HepG2 (cell line): ENCODE results near the gene NAV2. TPM values are rescaled to one million over a fixed set of nuclear protein-coding genes. Genes with fewer than 3 reads are reported as not detected.
A peak's percentile ranks its signal among the peaks of the same experiment; 100 is the strongest.

Experiments
- ATAC-seq: fragments of 200-7000 bp; cut with Tn5 transposase; 3 replicates; pipeline ENCODE4 v1.9.1; 2020; ENCODE audit warnings: mild to moderate bottlenecking, moderate library complexity
- BruUV-seq: library from RNA; stranded (reverse); fragments of 400-500 nt; replicated peaks from 2 replicates; lab custom pipeline; 2021; lab: Mats Ljungman, UMichigan
- CTCF ChIA-PET: fragments of 300-600 bp; formaldehyde crosslinking; extraction: SDS; loops from one replicate; lab custom pipeline; 2021; ENCODE audit warnings: low total read pairs, inconsistent platforms, low intra/inter-chr PET ratio; lab: Yijun Ruan, JAX
- POLR2A ChIA-PET: fragments of 350-600 bp; sonication (Branson Sonifier 250); formaldehyde crosslinking; loops from one replicate; lab custom pipeline; 2020; ENCODE audit warnings: antibody characterized with exemption, inconsistent platforms; lab: Yijun Ruan, JAX
- DNase-seq: peaks from one replicate; pipeline ENCODE4 v3.0.0-alpha.2; 2015; ENCODE audit warnings: low spot score
- FAIRE-seq: peaks from 3 replicates; lab custom pipeline; 2011; peaks lifted over from hg19 to GRCh38; lab: Jason Lieb, UNC
- H2AFZ ChIP-seq: one replicate; pipeline ENCODE4 v1.6.1; 2011; ENCODE audit warnings: low read length, inconsistent platforms
- H3K27ac ChIP-seq: fragments of 300-600 bp; 3 replicates; pipeline ENCODE4 v1.8.0; 2011; ENCODE audit warnings: mixed run types, mild to moderate bottlenecking, mixed read lengths, low read length, inconsistent platforms; ENCODE audit not compliant: insufficient read depth; ENCODE audit errors: extremely low read length
- H3K27me3 ChIP-seq, 2 experiments: fragments of 200-600 bp in 1 of 2; 2 replicates in 1 of 2; 3 replicates in 1 of 2; pipeline versions ENCODE4 v1.6.0 to v1.8.0; 2011; ENCODE audit warnings: low read length in 2 of 2, mild to moderate bottlenecking in 2 of 2, moderate library complexity in 2 of 2, inconsistent platforms in 1 of 2; ENCODE audit not compliant: insufficient read depth in 2 of 2, control insufficient read depth in 1 of 2
- H3K36me3 ChIP-seq, 2 experiments: fragments of 200-600 bp in 1 of 2; replicated peaks in 1 of 2; 2 replicates in 1 of 2; 3 replicates in 1 of 2; pipeline versions ENCODE4 v1.5.1 to v1.8.0; 2011; ENCODE audit warnings: low read length in 2 of 2, inconsistent platforms in 1 of 2; ENCODE audit not compliant: insufficient read depth in 2 of 2, control insufficient read depth in 1 of 2
- H3K4me1 ChIP-seq: 2 replicates; pipeline ENCODE4 v1.5.1; 2012; ENCODE audit warnings: low read length, inconsistent platforms; ENCODE audit not compliant: insufficient read depth
- H3K4me2 ChIP-seq: 2 replicates; pipeline ENCODE4 v1.6.0; 2011; ENCODE audit warnings: low read depth, low read length, inconsistent platforms
- H3K4me3 ChIP-seq, 3 experiments: fragments of 200-600 bp in 1 of 3; sonication (generic), shearing (Covaris generic) in 1 of 3; replicated peaks in 1 of 3; 2 replicates each; pipeline ENCODE4 v1.5.1; 2011 to 2016; ENCODE audit warnings: low read length in 3 of 3, inconsistent platforms in 2 of 3, low read depth in 2 of 3, mild to moderate bottlenecking in 2 of 3, control low read depth in 1 of 3, mixed read lengths in 1 of 3; ENCODE audit not compliant: insufficient read depth in 1 of 3
- H3K79me2 ChIP-seq: one replicate; pipeline ENCODE4 v1.6.1; 2011; ENCODE audit warnings: low read length, inconsistent platforms; ENCODE audit not compliant: insufficient read depth
- H3K9ac ChIP-seq: 2 replicates; pipeline ENCODE4 v1.6.0; 2011; ENCODE audit warnings: mild to moderate bottlenecking, low read depth, low read length, inconsistent platforms; ENCODE audit not compliant: insufficient read depth
- H3K9me3 ChIP-seq: 2 replicates; pipeline ENCODE4 v1.5.1; 2012; ENCODE audit warnings: mild to moderate bottlenecking, low read length
- H4K20me1 ChIP-seq: 2 replicates; pipeline ENCODE4 v1.6.0; 2011; ENCODE audit warnings: inconsistent platforms, mild to moderate bottlenecking, low read length, moderate library complexity; ENCODE audit not compliant: insufficient read depth
- BCL6 ChIP-seq: IDR thresholded peaks from 2 replicates; pipeline ENCODE4 v1.6.1; 2016; ENCODE audit warnings: missing genetic modification reagents, missing compliant biosample characterization
- GATAD1 ChIP-seq: IDR thresholded peaks from 2 replicates; pipeline ENCODE4 v1.6.1; 2016; ENCODE audit warnings: missing genetic modification reagents, missing compliant biosample characterization
- HES4 ChIP-seq: sonication (generic); formaldehyde crosslinking; IDR thresholded peaks from 2 replicates; pipeline ENCODE4 v1.9.0; 2021; ENCODE audit warnings: mild to moderate bottlenecking, missing genetic modification reagents, borderline replicate concordance
- MAFF ChIP-seq: IDR thresholded peaks from 2 replicates; pipeline ENCODE4 v1.6.1; 2011; ENCODE audit warnings: low read depth, low read length, improper control_type of control experiment
- MAFK ChIP-seq, 2 experiments: IDR thresholded peaks in 1 of 2; conservative IDR thresholded peaks in 1 of 2; 2 replicates each; pipeline ENCODE4 v1.6.1; 2011; ENCODE audit warnings: improper control_type of control experiment in 2 of 2, low read length in 2 of 2
- MEIS1 ChIP-seq: sonication (generic); formaldehyde crosslinking; IDR thresholded peaks from 2 replicates; pipeline ENCODE4 v1.9.0; 2021; ENCODE audit warnings: mild to moderate bottlenecking, missing genetic modification reagents, moderate library complexity, borderline replicate concordance
- ZFP36L1 ChIP-seq: sonication (generic); formaldehyde crosslinking; IDR thresholded peaks from 2 replicates; pipeline ENCODE4 v1.8.0; 2022; ENCODE audit warnings: mild to moderate bottlenecking, missing genetic modification reagents, moderate library complexity
- ZMAT3 ChIP-seq: sonication (generic); formaldehyde crosslinking; conservative IDR thresholded peaks from 2 replicates; pipeline ENCODE4 v1.7.0; 2021; ENCODE audit warnings: missing genetic modification reagents
- ZNF10 ChIP-seq: sonication (generic); formaldehyde crosslinking; IDR thresholded peaks from 2 replicates; pipeline ENCODE4 v1.4.0; 2020; ENCODE audit warnings: mild to moderate bottlenecking, low read depth, missing genetic modification reagents, borderline replicate concordance
- ZNF230 ChIP-seq: sonication (generic); formaldehyde crosslinking; IDR thresholded peaks from 2 replicates; pipeline ENCODE4 v1.4.0; 2020; ENCODE audit warnings: mild to moderate bottlenecking, missing genetic modification reagents
- ZNF30 ChIP-seq: sonication (generic); formaldehyde crosslinking; IDR thresholded peaks from 2 replicates; pipeline ENCODE4 v1.5.0; 2020; ENCODE audit warnings: mild to moderate bottlenecking, missing genetic modification reagents
- ZNF550 ChIP-seq: sonication (generic); formaldehyde crosslinking; IDR thresholded peaks from 2 replicates; pipeline ENCODE4 v1.4.0; 2020; ENCODE audit warnings: mild to moderate bottlenecking, missing genetic modification reagents, borderline replicate concordance
- WGBS: methylation state at CpG from one replicate; pipeline ENCODE4 v1.1.6; 2017; ENCODE audit warnings: low lambda C conversion rate; 5-methylcytosine and 5-hydroxymethylcytosine counted together
- in situ Hi-C: cut with HindIII; loops from 2 replicates; pipeline ENCODE4 v1.10.0; 2017; ENCODE audit warnings: low pct_unique_long_range_greater_than_20kb; ENCODE audit not compliant: extremely low pct_ligation_motif_present
- intact Hi-C: fragments of 100-400 bp; cut with micrococcal nuclease; formaldehyde crosslinking; loops from one replicate; pipeline ENCODE4 v1.10.0; 2022; ENCODE audit not compliant: unreplicated experiment
- polyA plus RNA-seq, 8 experiments: library from polyadenylated mRNA; depleted of rRNA in 3 of 8; stranded (reverse) in 7 of 8; unstranded in 1 of 8; fragments of >200 nt; fragmentation: Illumina TruSeq in 4 of 8; extraction: Trizol in 4 of 8; gene quantifications; 2 replicates each; pipeline versions ENCODE4 v1.2.1 to v1.2.3, GENCODE V29; 2011 to 2016; ENCODE audit warnings: low read depth in 4 of 8, missing spikeins in 1 of 8, mixed read lengths in 1 of 8; ENCODE audit not compliant: insufficient read depth in 1 of 8
- total RNA-seq, 5 experiments: library from RNA; depleted of rRNA; stranded (reverse); fragments of >200 nt; fragmentation: Illumina TruSeq; extraction: Trizol; gene quantifications; 2 replicates each; pipeline ENCODE4 v1.2.3, GENCODE V29; 2016; ENCODE audit warnings: low read depth in 1 of 5
- TF ChIP-seq, protein P1 (sequence below): sonication (generic); formaldehyde crosslinking; IDR thresholded peaks from 2 replicates; pipeline ENCODE4 v1.4.0; 2020; ENCODE audit warnings: mild to moderate bottlenecking, missing genetic modification reagents
- TF ChIP-seq, protein P2 (sequence below): sonication (generic); formaldehyde crosslinking; IDR thresholded peaks from 2 replicates; pipeline ENCODE4 v1.5.0; 2020; ENCODE audit warnings: mild to moderate bottlenecking, missing genetic modification reagents
- TF ChIP-seq, protein P3 (sequence below): fragments of 450-650 bp; IDR thresholded peaks from 2 replicates; pipeline ENCODE4 v1.6.1; 2016

The NAV2 gene
- total and polyA plus RNA-seq, 2 of the 13 experiments (the other 11 are each of a cell fraction or from before 2014, with no cell fraction given): 9.3 to 34.6 TPM

DNA sequence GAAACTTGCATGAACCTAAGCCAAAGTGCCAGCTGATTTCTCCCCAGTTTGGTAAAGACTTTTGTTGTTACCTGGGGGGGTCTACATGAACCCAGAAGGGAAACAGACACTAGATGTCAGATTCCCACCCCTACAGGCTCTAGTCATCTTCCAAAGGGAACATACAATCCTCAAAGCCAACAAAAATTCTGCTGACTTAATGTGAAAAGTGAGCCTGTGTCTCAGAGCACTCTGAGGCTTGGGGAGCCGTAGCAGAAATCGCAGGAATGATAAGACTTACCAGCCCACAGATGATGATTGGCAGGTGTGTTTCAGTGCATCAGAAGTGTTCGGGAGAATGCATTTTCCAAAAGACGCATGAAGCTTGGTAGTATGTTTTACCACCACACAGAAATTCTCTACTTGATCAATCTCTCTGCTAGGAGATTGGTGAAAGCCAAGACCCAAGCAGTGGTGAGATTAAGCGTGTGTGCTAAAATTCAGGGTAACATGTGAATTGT, 260.5 kb downstream of the NAV2 start:
- H3K4me1 ChIP-seq: peaks cover 57% of the 10 kb centered on the region
- no peak for DNase-seq
- FAIRE-seq: no peak
- H3K9me3 ChIP-seq: no peaks in the 10 kb centered on the region
- no peak overlapping the region for H3K9ac ChIP-seq
- no peak overlapping the region for H2AFZ ChIP-seq
- peaks cover 13% of the 10 kb centered on the region for H3K79me2 ChIP-seq
- H4K20me1 ChIP-seq: no peaks in the 10 kb centered on the region
- H3K36me3 ChIP-seq: no peaks in the 10 kb centered on the region
- 95% methylated on average over 5 of the region's 5 CpGs for WGBS
- in situ Hi-C loops (no loop called here), intact Hi-C loops (no loop called here)
- ChIA-PET CTCF (no interaction called here), POLR2A (interaction anchor here (1.3 kb wide), 1 partner anchor 29 kb away, joined by 4 read pairs; no protein-coding TSS in a partner anchor)
- no peak overlapping the region for H3K4me3 ChIP-seq
- H3K27me3 ChIP-seq: no peaks in the 10 kb centered on the region
- no peak overlapping the region for H3K27ac ChIP-seq
- no peak for ATAC-seq
- BruUV-seq: no TSS peak
- no peak for TF ChIP-seq ZNF550 (CRISPR knock-in tag)
- TF ChIP-seq MEIS1 (CRISPR knock-in tag): no peak
- no peak for TF ChIP-seq ZFP36L1 (CRISPR knock-in tag)
- TF ChIP-seq ZMAT3: no peak
- peak; percentile 44 to 47; a peak in 2 of 4 replicates for TF ChIP-seq MAFK (conservative IDR thresholded peaks at IDR 0.05 in 1 of 2, IDR thresholded peaks at IDR 0.05 in 1 of 2; ENCODE audit: low read length in 2 of 2)
- TF ChIP-seq, protein P1, sequence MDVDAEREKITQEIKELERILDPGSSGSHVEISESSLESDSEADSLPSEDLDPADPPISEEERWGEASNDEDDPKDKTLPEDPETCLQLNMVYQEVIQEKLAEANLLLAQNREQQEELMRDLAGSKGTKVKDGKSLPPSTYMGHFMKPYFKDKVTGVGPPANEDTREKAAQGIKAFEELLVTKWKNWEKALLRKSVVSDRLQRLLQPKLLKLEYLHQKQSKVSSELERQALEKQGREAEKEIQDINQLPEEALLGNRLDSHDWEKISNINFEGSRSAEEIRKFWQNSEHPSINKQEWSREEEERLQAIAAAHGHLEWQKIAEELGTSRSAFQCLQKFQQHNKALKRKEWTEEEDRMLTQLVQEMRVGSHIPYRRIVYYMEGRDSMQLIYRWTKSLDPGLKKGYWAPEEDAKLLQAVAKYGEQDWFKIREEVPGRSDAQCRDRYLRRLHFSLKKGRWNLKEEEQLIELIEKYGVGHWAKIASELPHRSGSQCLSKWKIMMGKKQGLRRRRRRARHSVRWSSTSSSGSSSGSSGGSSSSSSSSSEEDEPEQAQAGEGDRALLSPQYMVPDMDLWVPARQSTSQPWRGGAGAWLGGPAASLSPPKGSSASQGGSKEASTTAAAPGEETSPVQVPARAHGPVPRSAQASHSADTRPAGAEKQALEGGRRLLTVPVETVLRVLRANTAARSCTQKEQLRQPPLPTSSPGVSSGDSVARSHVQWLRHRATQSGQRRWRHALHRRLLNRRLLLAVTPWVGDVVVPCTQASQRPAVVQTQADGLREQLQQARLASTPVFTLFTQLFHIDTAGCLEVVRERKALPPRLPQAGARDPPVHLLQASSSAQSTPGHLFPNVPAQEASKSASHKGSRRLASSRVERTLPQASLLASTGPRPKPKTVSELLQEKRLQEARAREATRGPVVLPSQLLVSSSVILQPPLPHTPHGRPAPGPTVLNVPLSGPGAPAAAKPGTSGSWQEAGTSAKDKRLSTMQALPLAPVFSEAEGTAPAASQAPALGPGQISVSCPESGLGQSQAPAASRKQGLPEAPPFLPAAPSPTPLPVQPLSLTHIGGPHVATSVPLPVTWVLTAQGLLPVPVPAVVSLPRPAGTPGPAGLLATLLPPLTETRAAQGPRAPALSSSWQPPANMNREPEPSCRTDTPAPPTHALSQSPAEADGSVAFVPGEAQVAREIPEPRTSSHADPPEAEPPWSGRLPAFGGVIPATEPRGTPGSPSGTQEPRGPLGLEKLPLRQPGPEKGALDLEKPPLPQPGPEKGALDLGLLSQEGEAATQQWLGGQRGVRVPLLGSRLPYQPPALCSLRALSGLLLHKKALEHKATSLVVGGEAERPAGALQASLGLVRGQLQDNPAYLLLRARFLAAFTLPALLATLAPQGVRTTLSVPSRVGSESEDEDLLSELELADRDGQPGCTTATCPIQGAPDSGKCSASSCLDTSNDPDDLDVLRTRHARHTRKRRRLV (CRISPR knock-in tag): no peak
- TF ChIP-seq GATAD1: no peak
- no peak for TF ChIP-seq ZNF10 (CRISPR knock-in tag)
- TF ChIP-seq HES4: no peak
- no peak for TF ChIP-seq ZNF230 (CRISPR knock-in tag)
- TF ChIP-seq ZNF30 (CRISPR knock-in tag): no peak
- TF ChIP-seq, protein P2, sequence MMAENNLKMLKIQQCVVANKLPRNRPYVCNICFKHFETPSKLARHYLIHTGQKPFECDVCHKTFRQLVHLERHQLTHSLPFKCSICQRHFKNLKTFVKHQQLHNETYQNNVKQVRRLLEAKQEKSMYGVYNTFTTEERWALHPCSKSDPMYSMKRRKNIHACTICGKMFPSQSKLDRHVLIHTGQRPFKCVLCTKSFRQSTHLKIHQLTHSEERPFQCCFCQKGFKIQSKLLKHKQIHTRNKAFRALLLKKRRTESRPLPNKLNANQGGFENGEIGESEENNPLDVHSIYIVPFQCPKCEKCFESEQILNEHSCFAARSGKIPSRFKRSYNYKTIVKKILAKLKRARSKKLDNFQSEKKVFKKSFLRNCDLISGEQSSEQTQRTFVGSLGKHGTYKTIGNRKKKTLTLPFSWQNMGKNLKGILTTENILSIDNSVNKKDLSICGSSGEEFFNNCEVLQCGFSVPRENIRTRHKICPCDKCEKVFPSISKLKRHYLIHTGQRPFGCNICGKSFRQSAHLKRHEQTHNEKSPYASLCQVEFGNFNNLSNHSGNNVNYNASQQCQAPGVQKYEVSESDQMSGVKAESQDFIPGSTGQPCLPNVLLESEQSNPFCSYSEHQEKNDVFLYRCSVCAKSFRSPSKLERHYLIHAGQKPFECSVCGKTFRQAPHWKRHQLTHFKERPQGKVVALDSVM (CRISPR knock-in tag): no peak
- no peak for TF ChIP-seq BCL6 (CRISPR knock-in tag)
- TF ChIP-seq, protein P3, sequence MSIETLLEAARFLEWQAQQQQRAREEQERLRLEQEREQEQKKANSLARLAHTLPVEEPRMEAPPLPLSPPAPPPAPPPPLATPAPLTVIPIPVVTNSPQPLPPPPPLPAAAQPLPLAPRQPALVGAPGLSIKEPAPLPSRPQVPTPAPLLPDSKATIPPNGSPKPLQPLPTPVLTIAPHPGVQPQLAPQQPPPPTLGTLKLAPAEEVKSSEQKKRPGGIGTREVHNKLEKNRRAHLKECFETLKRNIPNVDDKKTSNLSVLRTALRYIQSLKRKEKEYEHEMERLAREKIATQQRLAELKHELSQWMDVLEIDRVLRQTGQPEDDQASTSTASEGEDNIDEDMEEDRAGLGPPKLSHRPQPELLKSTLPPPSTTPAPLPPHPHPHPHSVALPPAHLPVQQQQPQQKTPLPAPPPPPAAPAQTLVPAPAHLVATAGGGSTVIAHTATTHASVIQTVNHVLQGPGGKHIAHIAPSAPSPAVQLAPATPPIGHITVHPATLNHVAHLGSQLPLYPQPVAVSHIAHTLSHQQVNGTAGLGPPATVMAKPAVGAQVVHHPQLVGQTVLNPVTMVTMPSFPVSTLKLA: no peak
- peak; percentile 44; the same call in 1 of the 2 replicates for TF ChIP-seq MAFF
- H3K4me2 ChIP-seq: no peak overlapping the region
